Neutrophil (primary cell): ENCODE results near the gene CLNK.

Experiments used
- H3K27ac ChIP-seq: fragments of 200-600 bp; sonication (generic); 2 replicates; pipeline ENCODE4 v1.5.1; 2016; ENCODE audit warnings: mild to moderate bottlenecking, moderate library complexity
- H3K27me3 ChIP-seq: fragments of 200-600 bp; sonication (generic); 2 replicates; pipeline ENCODE4 v1.6.0; 2016; ENCODE audit warnings: mild to moderate bottlenecking
- H3K36me3 ChIP-seq: fragments of 200-600 bp; sonication (generic); 2 replicates; pipeline ENCODE4 v1.5.1; 2017
- H3K4me1 ChIP-seq, 2 experiments: fragments of 200-600 bp in 1 of 2; sonication (generic) in 1 of 2; 1 replicate in 1 of 2; 2 replicates in 1 of 2; pipeline versions ENCODE4 v1.5.1 to v1.6.1; 2013 to 2016; ENCODE audit warnings: low read depth in 1 of 2, low read length in 1 of 2, mild to moderate bottlenecking in 1 of 2, moderate library complexity in 1 of 2; ENCODE audit not compliant: control insufficient read depth in 1 of 2, insufficient read depth in 1 of 2
- H3K4me3 ChIP-seq, 2 experiments: fragments of 200-600 bp in 1 of 2; sonication (generic) in 1 of 2; 1 replicate in 1 of 2; 2 replicates in 1 of 2; pipeline ENCODE4 v1.5.1; 2013 to 2016; ENCODE audit warnings: low read depth in 1 of 2, low read length in 1 of 2, mild to moderate bottlenecking in 1 of 2, moderate library complexity in 1 of 2
- H3K9me3 ChIP-seq: fragments of 200-600 bp; sonication (generic); 2 replicates; pipeline ENCODE4 v1.5.1; 2016
- CTCF ChIP-seq: fragments of 200-600 bp; sonication (generic); IDR thresholded peaks from 2 replicates; pipeline ENCODE4 v1.5.1; 2016; ENCODE audit warnings: antibody characterized with exemption

The CLNK gene

GRCh38 chr4:10629394-10629793, 55.2 kb downstream of the CLNK start:
- no peak overlapping the region for H3K27ac ChIP-seq
- no peaks in the 10 kb centered on the region for H3K4me1 ChIP-seq
- TF ChIP-seq CTCF, result no peak
- no peak overlapping the region for H3K4me3 ChIP-seq
- H3K9me3 ChIP-seq, result no peaks in the 10 kb centered on the region
- H3K36me3 ChIP-seq, result no peaks in the 10 kb centered on the region
- no peaks in the 10 kb centered on the region for H3K27me3 ChIP-seq

- TF ChIP-seq CTCF, result no peak
- Histone ChIP-seq H3K9me3 (no peaks in the 10 kb centered on the region), H3K27ac (no peak overlapping the region), H3K4me3 (no peak overlapping the region), H3K27me3 (no peaks in the 10 kb centered on the region), H3K36me3 (no peaks in the 10 kb centered on the region), H3K4me1 (no peaks in the 10 kb centered on the region)
Observed at GRCh38 chr4:10625131-10625530, 59.4 kb downstream of the CLNK start.

- Histone ChIP-seq H3K4me3 (no peak overlapping the region), H3K9me3 (no peaks in the 10 kb centered on the region), H3K27ac (no peak overlapping the region), H3K27me3 (no peaks in the 10 kb centered on the region), H3K36me3 (no peaks in the 10 kb centered on the region), H3K4me1 (no peaks in the 10 kb centered on the region)
- no peak for TF ChIP-seq CTCF
Observed at GRCh38 chr4:10623862-10624261, 60.7 kb downstream of the CLNK start.

GRCh38 chr4:10623241-10623640, 61.3 kb downstream of the CLNK start:
- no peaks in the 10 kb centered on the region for H3K27me3 ChIP-seq

GRCh38 chr4:10622728-10623127, 61.8 kb downstream of the CLNK start:
- H3K27me3 ChIP-seq, result no peaks in the 10 kb centered on the region
- no peak for TF ChIP-seq CTCF
- H3K4me3 ChIP-seq, result no peak overlapping the region
- H3K9me3 ChIP-seq, result no peaks in the 10 kb centered on the region
- no peaks in the 10 kb centered on the region for H3K36me3 ChIP-seq
- no peaks in the 10 kb centered on the region for H3K4me1 ChIP-seq
- H3K27ac ChIP-seq, result no peak overlapping the region

More at GRCh38 chr4:10623241-10623640, 61.3 kb downstream of the CLNK start:
- Histone ChIP-seq H3K9me3 (no peaks in the 10 kb centered on the region), H3K27ac (no peak overlapping the region), H3K36me3 (no peaks in the 10 kb centered on the region), H3K4me3 (no peak overlapping the region), H3K4me1 (no peaks in the 10 kb centered on the region)
- no peak for TF ChIP-seq CTCF

- Histone ChIP-seq H3K4me1 (no peaks in the 10 kb centered on the region), H3K36me3 (no peaks in the 10 kb centered on the region), H3K4me3 (no peak overlapping the region), H3K27ac (no peak overlapping the region), H3K27me3 (no peaks in the 10 kb centered on the region), H3K9me3 (no peaks in the 10 kb centered on the region)
- no peak for TF ChIP-seq CTCF
Observed at GRCh38 chr4:10620935-10621488, 63.6 kb downstream of the CLNK start.
